ENCODE results near the gene DNAJB13. TPM values are rescaled to one million over a fixed set of nuclear protein-coding genes. Genes with fewer than 3 reads are reported as not detected.

DNAJB13 gene
- total RNA-seq, 1 experiment from 2014 or later, result 0.24 TPM

DNA sequence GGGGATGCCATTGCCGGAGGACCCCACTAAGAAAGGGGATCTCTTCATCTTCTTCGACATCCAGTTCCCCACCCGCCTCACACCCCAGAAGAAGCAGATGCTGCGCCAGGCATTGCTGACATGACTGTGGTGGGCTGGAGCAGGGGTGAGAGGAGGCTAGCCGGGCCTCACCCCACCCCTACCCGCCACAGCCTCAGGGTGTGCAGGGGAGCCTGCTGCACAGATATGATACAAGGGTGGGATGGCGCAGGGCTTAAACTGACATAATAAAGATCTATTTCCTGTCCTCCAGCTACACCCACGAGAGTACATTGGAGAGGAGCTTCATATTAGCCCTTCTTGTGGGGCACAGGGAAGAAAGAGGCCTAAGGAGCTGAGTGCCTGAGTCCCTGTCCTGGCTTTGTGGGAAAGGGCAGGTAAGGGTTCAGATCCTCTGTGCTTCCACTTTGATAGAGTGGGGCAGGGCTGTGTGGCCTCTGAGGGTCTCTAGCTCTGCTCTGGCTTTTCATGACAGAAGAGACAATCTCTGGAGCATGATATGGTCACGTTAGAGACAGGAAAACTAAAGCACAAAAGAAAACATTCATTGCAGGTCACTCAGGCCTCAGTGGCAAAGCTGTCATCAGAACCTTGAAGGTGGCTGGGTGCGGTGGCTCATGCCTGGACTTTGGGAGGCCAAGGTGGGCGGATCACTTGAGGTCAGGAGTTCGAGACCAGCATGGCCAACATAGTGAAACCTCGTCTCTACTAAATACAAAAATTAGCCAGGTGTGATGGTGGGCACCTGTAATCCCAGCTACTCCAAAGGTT lies 19.4 kb downstream of the DNAJB13 start:
- Mint-ChIP-seq H3K9me3 (no peaks in the 10 kb centered on the region), H3K4me3 (no peak overlapping the region), H3K27ac (no peak overlapping the region), H3K36me3 (peaks cover 15% of the 10 kb centered on the region), H3K27me3 (ENCODE audit: low read depth) (peaks cover 12% of the 10 kb centered on the region), H3K4me1 (peaks cover 2% of the 10 kb centered on the region)
- ATAC-seq, result no peak
- TF ChIP-seq, protein P1, sequence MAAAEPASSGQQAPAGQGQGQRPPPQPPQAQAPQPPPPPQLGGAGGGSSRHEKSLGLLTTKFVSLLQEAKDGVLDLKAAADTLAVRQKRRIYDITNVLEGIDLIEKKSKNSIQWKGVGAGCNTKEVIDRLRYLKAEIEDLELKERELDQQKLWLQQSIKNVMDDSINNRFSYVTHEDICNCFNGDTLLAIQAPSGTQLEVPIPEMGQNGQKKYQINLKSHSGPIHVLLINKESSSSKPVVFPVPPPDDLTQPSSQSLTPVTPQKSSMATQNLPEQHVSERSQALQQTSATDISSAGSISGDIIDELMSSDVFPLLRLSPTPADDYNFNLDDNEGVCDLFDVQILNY (CRISPR knock-in tag; IDR thresholded peaks at IDR 0.05), result no peak
- TF ChIP-seq, protein P2, sequence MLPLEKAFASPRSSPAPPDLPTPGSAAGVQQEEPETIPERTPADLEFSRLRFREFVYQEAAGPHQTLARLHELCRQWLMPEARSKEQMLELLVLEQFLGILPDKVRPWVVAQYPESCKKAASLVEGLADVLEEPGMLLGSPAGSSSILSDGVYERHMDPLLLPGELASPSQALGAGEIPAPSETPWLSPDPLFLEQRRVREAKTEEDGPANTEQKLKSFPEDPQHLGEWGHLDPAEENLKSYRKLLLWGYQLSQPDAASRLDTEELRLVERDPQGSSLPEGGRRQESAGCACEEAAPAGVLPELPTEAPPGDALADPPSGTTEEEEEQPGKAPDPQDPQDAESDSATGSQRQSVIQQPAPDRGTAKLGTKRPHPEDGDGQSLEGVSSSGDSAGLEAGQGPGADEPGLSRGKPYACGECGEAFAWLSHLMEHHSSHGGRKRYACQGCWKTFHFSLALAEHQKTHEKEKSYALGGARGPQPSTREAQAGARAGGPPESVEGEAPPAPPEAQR (CRISPR knock-in tag; IDR thresholded peaks at IDR 0.05), result no peak
- TF ChIP-seq JAZF1 (CRISPR knock-in tag; IDR thresholded peaks at IDR 0.05) (no peak), ESRRA (CRISPR knock-in tag; IDR thresholded peaks at IDR 0.05; ENCODE audit: borderline replicate concordance) (no peak), MYBL2 (CRISPR knock-in tag; IDR thresholded peaks at IDR 0.05) (no peak), TEAD4 (CRISPR knock-in tag; IDR thresholded peaks at IDR 0.05) (no peak), GTF2I (CRISPR knock-in tag; conservative IDR thresholded peaks at IDR 0.05) (no peak), ZNF423 (CRISPR knock-in tag; IDR thresholded peaks at IDR 0.05) (no peak), HMGA2 (CRISPR knock-in tag; IDR thresholded peaks at IDR 0.05) (no peak), ETV6 (CRISPR knock-in tag; IDR thresholded peaks at IDR 0.05) (no peak), ZBTB21 (CRISPR knock-in tag; IDR thresholded peaks at IDR 0.05; ENCODE audit: borderline replicate concordance) (no peak), NFYB (CRISPR knock-in tag; conservative IDR thresholded peaks at IDR 0.05; ENCODE audit: low read depth) (no peak), NR3C1 (CRISPR knock-in tag; conservative IDR thresholded peaks at IDR 0.05; ENCODE audit: low read depth) (no peak), TCF7 (CRISPR knock-in tag; IDR thresholded peaks at IDR 0.05; ENCODE audit: low read depth) (no peak)
- TF ChIP-seq, protein P3, sequence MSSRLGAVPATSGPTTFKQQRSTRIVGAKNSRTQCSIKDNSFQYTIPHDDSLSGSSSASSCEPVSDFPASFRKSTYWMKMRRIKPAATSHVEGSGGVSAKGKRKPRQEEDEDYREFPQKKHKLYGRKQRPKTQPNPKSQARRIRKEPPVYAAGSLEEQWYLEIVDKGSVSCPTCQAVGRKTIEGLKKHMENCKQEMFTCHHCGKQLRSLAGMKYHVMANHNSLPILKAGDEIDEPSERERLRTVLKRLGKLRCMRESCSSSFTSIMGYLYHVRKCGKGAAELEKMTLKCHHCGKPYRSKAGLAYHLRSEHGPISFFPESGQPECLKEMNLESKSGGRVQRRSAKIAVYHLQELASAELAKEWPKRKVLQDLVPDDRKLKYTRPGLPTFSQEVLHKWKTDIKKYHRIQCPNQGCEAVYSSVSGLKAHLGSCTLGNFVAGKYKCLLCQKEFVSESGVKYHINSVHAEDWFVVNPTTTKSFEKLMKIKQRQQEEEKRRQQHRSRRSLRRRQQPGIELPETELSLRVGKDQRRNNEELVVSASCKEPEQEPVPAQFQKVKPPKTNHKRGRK (CRISPR knock-in tag; IDR thresholded peaks at IDR 0.05; ENCODE audit: borderline replicate concordance), result no peak
- TF ChIP-seq, protein P4, sequence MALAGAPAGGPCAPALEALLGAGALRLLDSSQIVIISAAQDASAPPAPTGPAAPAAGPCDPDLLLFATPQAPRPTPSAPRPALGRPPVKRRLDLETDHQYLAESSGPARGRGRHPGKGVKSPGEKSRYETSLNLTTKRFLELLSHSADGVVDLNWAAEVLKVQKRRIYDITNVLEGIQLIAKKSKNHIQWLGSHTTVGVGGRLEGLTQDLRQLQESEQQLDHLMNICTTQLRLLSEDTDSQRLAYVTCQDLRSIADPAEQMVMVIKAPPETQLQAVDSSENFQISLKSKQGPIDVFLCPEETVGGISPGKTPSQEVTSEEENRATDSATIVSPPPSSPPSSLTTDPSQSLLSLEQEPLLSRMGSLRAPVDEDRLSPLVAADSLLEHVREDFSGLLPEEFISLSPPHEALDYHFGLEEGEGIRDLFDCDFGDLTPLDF (CRISPR knock-in tag; IDR thresholded peaks at IDR 0.05), result no peak
- TF ChIP-seq, protein P5, sequence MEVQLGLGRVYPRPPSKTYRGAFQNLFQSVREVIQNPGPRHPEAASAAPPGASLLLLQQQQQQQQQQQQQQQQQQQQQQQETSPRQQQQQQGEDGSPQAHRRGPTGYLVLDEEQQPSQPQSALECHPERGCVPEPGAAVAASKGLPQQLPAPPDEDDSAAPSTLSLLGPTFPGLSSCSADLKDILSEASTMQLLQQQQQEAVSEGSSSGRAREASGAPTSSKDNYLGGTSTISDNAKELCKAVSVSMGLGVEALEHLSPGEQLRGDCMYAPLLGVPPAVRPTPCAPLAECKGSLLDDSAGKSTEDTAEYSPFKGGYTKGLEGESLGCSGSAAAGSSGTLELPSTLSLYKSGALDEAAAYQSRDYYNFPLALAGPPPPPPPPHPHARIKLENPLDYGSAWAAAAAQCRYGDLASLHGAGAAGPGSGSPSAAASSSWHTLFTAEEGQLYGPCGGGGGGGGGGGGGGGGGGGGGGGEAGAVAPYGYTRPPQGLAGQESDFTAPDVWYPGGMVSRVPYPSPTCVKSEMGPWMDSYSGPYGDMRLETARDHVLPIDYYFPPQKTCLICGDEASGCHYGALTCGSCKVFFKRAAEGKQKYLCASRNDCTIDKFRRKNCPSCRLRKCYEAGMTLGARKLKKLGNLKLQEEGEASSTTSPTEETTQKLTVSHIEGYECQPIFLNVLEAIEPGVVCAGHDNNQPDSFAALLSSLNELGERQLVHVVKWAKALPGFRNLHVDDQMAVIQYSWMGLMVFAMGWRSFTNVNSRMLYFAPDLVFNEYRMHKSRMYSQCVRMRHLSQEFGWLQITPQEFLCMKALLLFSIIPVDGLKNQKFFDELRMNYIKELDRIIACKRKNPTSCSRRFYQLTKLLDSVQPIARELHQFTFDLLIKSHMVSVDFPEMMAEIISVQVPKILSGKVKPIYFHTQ (CRISPR knock-in tag; IDR thresholded peaks at IDR 0.05), result no peak
- ChIA-PET CTCF (interaction anchor here (0.8 to 1.7 kb wide), 2 partner anchors 10 to 344 kb away, joined by 3 to 6 read pairs; no protein-coding TSS in a partner anchor), POLR2A (no interaction called here)
- no peak for DNase-seq (ENCODE audit: low spot score)

Measured in WTC11 (cell line).